ENCODE data around the gene KRT38. TPM values are rescaled to one million over a fixed set of nuclear protein-coding genes. Genes with fewer than 3 reads are reported as not detected.

KRT38 gene
- total RNA-seq, 3 donors from 2014 or later (not counting 1 experiment from before 2014, with no cell fraction given), result not detected

GRCh38 chr17:41394254-41394996, 46.4 kb downstream of the KRT38 start:
- Mint-ChIP-seq H3K4me1 (no peaks in the 10 kb centered on the region), H3K27ac (no peak overlapping the region), H3K4me3 (no peak overlapping the region), H3K9me3 (no peaks in the 10 kb centered on the region), H3K36me3 (no peaks in the 10 kb centered on the region), H3K27me3 (ENCODE audit: low read depth in 2 of 2) (peaks cover 9 to 24% of the 10 kb centered on the region in 2 donors)
- intact Hi-C loops (cut with micrococcal nuclease), result no loop called here
- H3K36me3 ChIP-seq (ENCODE audit: control insufficient read depth, insufficient read depth, low read length), result no peaks in the 10 kb centered on the region
- TF ChIP-seq CTCF (IDR thresholded peaks at IDR 0.05), result no peak
- ATAC-seq (no peak), DNase-seq (no peak)
- no peak overlapping the region for H3K4me3 ChIP-seq (ENCODE audit: low read length)
- WGBS (ENCODE audit: insufficient coverage), result 92% methylated on average over 10 of the region's 10 CpGs
- H3K27me3 ChIP-seq (ENCODE audit: control insufficient read depth, insufficient read depth, low read length), result no peaks in the 10 kb centered on the region
- no peak overlapping the region for H3K27ac ChIP-seq (ENCODE audit: low read length)
- no peaks in the 10 kb centered on the region for H3K9me3 ChIP-seq (ENCODE audit: control insufficient read depth, insufficient read depth, low read length)
- H3K4me1 ChIP-seq (ENCODE audit: control insufficient read depth, insufficient read depth, low read length), result no peaks in the 10 kb centered on the region

- DNase-seq (no peak), ATAC-seq (no peak)
- H3K4me1 ChIP-seq (ENCODE audit: control insufficient read depth, insufficient read depth, low read length), result no peaks in the 10 kb centered on the region
- H3K27ac ChIP-seq (ENCODE audit: low read length), result no peak overlapping the region
- no peak for TF ChIP-seq CTCF (IDR thresholded peaks at IDR 0.05)
- Mint-ChIP-seq H3K27ac (no peak overlapping the region), H3K4me3 (no peak overlapping the region), H3K9me3 (no peaks in the 10 kb centered on the region), H3K36me3 (no peaks in the 10 kb centered on the region), H3K27me3 (ENCODE audit: low read depth in 2 of 2) (peaks cover 11 to 30% of the 10 kb centered on the region in 2 donors), H3K4me1 (no peaks in the 10 kb centered on the region)
- no peak overlapping the region for H3K4me3 ChIP-seq (ENCODE audit: low read length)
- no peaks in the 10 kb centered on the region for H3K9me3 ChIP-seq (ENCODE audit: control insufficient read depth, insufficient read depth, low read length)
- intact Hi-C loops (cut with micrococcal nuclease), result no loop called here
- no peaks in the 10 kb centered on the region for H3K36me3 ChIP-seq (ENCODE audit: control insufficient read depth, insufficient read depth, low read length)
- WGBS (ENCODE audit: insufficient coverage), result 86% methylated on average over 10 of the region's 10 CpGs
- H3K27me3 ChIP-seq (ENCODE audit: control insufficient read depth, insufficient read depth, low read length), result no peaks in the 10 kb centered on the region
These were observed 47.0 kb downstream of the KRT38 start for GRCh38 chr17:41393826-41394225.

- Mint-ChIP-seq H3K4me3 (no peak overlapping the region), H3K4me1 (no peaks in the 10 kb centered on the region), H3K36me3 (no peaks in the 10 kb centered on the region), H3K27me3 (ENCODE audit: low read depth in 2 of 2) (peaks cover 11 to 35% of the 10 kb centered on the region in 2 donors), H3K27ac (no peak overlapping the region), H3K9me3 (no peaks in the 10 kb centered on the region)
- Histone ChIP-seq H3K9me3 (ENCODE audit: control insufficient read depth, insufficient read depth, low read length) (no peaks in the 10 kb centered on the region), H3K4me3 (ENCODE audit: low read length) (no peak overlapping the region), H3K27ac (ENCODE audit: low read length) (no peak overlapping the region), H3K27me3 (ENCODE audit: control insufficient read depth, insufficient read depth, low read length) (no peaks in the 10 kb centered on the region), H3K4me1 (ENCODE audit: control insufficient read depth, insufficient read depth, low read length) (no peaks in the 10 kb centered on the region), H3K36me3 (ENCODE audit: control insufficient read depth, insufficient read depth, low read length) (no peaks in the 10 kb centered on the region)
- no peak for TF ChIP-seq CTCF (IDR thresholded peaks at IDR 0.05)
- intact Hi-C loops (cut with micrococcal nuclease), result no loop called here
- WGBS (ENCODE audit: insufficient coverage), result 74% methylated on average over 5 of the region's 5 CpGs
- DNase-seq (no peak), ATAC-seq (no peak)
These were observed 47.5 kb downstream of the KRT38 start for GRCh38 chr17:41393294-41393693.

GRCh38 chr17:41392278-41392677, 48.5 kb downstream of the KRT38 start:
- peaks cover 4% of the 10 kb centered on the region for H3K36me3 Mint-ChIP-seq
- no peak overlapping the region for H3K27ac Mint-ChIP-seq
- intact Hi-C loops (cut with micrococcal nuclease), result no loop called here
- no peaks in the 10 kb centered on the region for H3K4me1 Mint-ChIP-seq
- H3K9me3 Mint-ChIP-seq, result no peaks in the 10 kb centered on the region
- H3K9me3 ChIP-seq (ENCODE audit: control insufficient read depth, insufficient read depth, low read length), result no peaks in the 10 kb centered on the region
- no peak overlapping the region for H3K4me3 ChIP-seq (ENCODE audit: low read length)
- H3K4me1 ChIP-seq (ENCODE audit: control insufficient read depth, insufficient read depth, low read length), result no peaks in the 10 kb centered on the region
- H3K27me3 Mint-ChIP-seq (ENCODE audit: low read depth in 2 of 2), result peaks cover 8 to 41% of the 10 kb centered on the region in 2 donors
- no peak for TF ChIP-seq CTCF (IDR thresholded peaks at IDR 0.05)
- H3K36me3 ChIP-seq (ENCODE audit: control insufficient read depth, insufficient read depth, low read length), result no peaks in the 10 kb centered on the region
- DNase-seq, result no peak
- WGBS (ENCODE audit: insufficient coverage), result no CpG with 5 or more reads among the region's 1 CpG
- no peaks in the 10 kb centered on the region for H3K27me3 ChIP-seq (ENCODE audit: control insufficient read depth, insufficient read depth, low read length)
- H3K4me3 Mint-ChIP-seq, result no peak overlapping the region
- no peak for ATAC-seq
- no peak overlapping the region for H3K27ac ChIP-seq (ENCODE audit: low read length)

Data from natural killer cell (primary cell).